ENCODE data around the gene PITHD1. TPM values are rescaled to one million over a fixed set of nuclear protein-coding genes. Genes with fewer than 3 reads are reported as not detected.
A peak's percentile ranks its signal among the peaks of the same experiment; 100 is the strongest.

The PITHD1 gene
- total RNA-seq, 1 donor from 2014 or later = 46.6 TPM

- intact Hi-C loops (cut with DNase I) = no loop called here
- DNase-seq = no peak
- Histone ChIP-seq H3K4me3 (no peak overlapping the region), H3K4me1 (no peaks in the 10 kb centered on the region), H3K27me3 (ENCODE audit: low read depth) (no peaks in the 10 kb centered on the region), H3K36me3 (peaks cover 86% of the 10 kb centered on the region), H3K27ac (no peak overlapping the region), H3K9me3 (no peaks in the 10 kb centered on the region)
- ATAC-seq = no peak
- no peak for TF ChIP-seq CTCF (IDR thresholded peaks at IDR 0.05)
Measured at GRCh38 chr1:23816906-23817305, 38.7 kb downstream of the PITHD1 start.

- H3K4me3 ChIP-seq = no peak overlapping the region
- H3K9me3 ChIP-seq = no peaks in the 10 kb centered on the region
- H3K36me3 ChIP-seq = peaks cover 79% of the 10 kb centered on the region
- DNase-seq (no peak), ATAC-seq (no peak)
- no peaks in the 10 kb centered on the region for H3K27me3 ChIP-seq (ENCODE audit: low read depth)
- no peak overlapping the region for H3K27ac ChIP-seq
- intact Hi-C loops (cut with DNase I) = no loop called here
- TF ChIP-seq CTCF (IDR thresholded peaks at IDR 0.05) = no peak
- H3K4me1 ChIP-seq = no peaks in the 10 kb centered on the region
Measured at GRCh38 chr1:23817633-23818032, 39.4 kb downstream of the PITHD1 start.

GRCh38 chr1:23823767-23824166, 45.5 kb downstream of the PITHD1 start:
- Histone ChIP-seq H3K4me3 (no peak overlapping the region), H3K9me3 (no peaks in the 10 kb centered on the region)

GRCh38 chr1:23824711-23825075, 46.5 kb downstream of the PITHD1 start:
- DNase-seq (no peak), ATAC-seq (peak in 1 of 2 donors; percentile 14)
- intact Hi-C loops (cut with DNase I) = no loop called here
- TF ChIP-seq CTCF (IDR thresholded peaks at IDR 0.05) = no peak
- Histone ChIP-seq H3K4me3 (peak overlapping the region; percentile 93), H3K36me3 (peaks cover 8% of the 10 kb centered on the region), H3K4me1 (peaks cover 8% of the 10 kb centered on the region), H3K9me3 (no peaks in the 10 kb centered on the region), H3K27me3 (ENCODE audit: low read depth) (no peaks in the 10 kb centered on the region), H3K27ac (peak overlapping the region; percentile 95)

More at GRCh38 chr1:23823767-23824166, 45.5 kb downstream of the PITHD1 start:
- H3K36me3 ChIP-seq = peaks cover 17% of the 10 kb centered on the region
- H3K27ac ChIP-seq = no peak overlapping the region
- TF ChIP-seq CTCF (IDR thresholded peaks at IDR 0.05) = no peak
- intact Hi-C loops (cut with DNase I) = no loop called here
- no peak for ATAC-seq
- H3K4me1 ChIP-seq = peaks cover 8% of the 10 kb centered on the region
- H3K27me3 ChIP-seq (ENCODE audit: low read depth) = no peaks in the 10 kb centered on the region
- no peak for DNase-seq

GRCh38 chr1:23825076-23825761, 47.0 kb downstream of the PITHD1 start, which contains the start of gene HMGCL:
TSS of gene HMGCL (minus strand) at chr1:23825429. CDS start at chr1:23825415, 14 bp downstream.
- H3K27me3 ChIP-seq (ENCODE audit: low read depth) = no peaks in the 10 kb centered on the region
- peaks cover 8% of the 10 kb centered on the region for H3K4me1 ChIP-seq
- TF ChIP-seq CTCF (IDR thresholded peaks at IDR 0.05) = no peak
- no peaks in the 10 kb centered on the region for H3K9me3 ChIP-seq
- peak within 1 kb of the TSS; percentile 95 for H3K27ac ChIP-seq
- H3K4me3 ChIP-seq = peak within 1 kb of the TSS; percentile 93
- H3K36me3 ChIP-seq = peaks cover 3% of the 10 kb centered on the region
- ATAC-seq = peak; percentile 99 to 100
- DNase-seq = peak; percentile 94
- intact Hi-C loops (cut with DNase I) = no loop called here
